ENCODE data around the gene ZP2.

DNA sequence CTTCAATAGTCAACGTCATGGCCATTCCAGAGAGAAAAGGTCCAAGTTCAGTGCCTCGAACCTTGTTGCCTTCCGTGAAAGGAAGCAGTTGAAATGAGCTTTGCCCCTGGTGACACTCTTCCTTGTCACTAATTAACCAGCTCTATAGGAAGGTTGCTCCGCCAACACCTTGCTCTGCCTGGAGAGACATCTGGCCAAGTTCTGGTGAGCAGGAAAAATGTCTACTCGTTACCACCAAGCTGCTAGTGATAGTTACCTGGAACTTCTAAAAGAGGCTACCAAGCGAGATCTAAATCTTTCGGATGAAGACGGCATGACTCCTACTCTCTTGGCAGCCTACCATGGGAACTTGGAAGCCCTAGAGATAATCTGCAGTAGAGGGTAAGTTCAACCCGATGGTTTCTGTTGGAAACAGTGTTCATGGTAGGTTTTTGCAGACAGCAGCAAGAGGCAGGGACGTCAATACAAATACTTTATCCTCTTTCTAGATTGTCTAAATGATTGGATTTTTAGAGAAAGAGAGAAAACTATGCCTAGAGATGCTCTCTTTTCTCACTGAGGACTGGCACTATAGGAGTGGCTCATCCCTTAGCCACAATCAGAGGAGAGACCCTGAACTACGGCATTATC lies 22.3 kb upstream of the ZP2 start, which contains the start of gene ANKS4B:
- TF ChIP-seq, protein P1, sequence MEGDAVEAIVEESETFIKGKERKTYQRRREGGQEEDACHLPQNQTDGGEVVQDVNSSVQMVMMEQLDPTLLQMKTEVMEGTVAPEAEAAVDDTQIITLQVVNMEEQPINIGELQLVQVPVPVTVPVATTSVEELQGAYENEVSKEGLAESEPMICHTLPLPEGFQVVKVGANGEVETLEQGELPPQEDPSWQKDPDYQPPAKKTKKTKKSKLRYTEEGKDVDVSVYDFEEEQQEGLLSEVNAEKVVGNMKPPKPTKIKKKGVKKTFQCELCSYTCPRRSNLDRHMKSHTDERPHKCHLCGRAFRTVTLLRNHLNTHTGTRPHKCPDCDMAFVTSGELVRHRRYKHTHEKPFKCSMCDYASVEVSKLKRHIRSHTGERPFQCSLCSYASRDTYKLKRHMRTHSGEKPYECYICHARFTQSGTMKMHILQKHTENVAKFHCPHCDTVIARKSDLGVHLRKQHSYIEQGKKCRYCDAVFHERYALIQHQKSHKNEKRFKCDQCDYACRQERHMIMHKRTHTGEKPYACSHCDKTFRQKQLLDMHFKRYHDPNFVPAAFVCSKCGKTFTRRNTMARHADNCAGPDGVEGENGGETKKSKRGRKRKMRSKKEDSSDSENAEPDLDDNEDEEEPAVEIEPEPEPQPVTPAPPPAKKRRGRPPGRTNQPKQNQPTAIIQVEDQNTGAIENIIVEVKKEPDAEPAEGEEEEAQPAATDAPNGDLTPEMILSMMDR (IDR thresholded peaks at IDR 0.05) = no peak
- no peak for TF ChIP-seq ZFX (IDR thresholded peaks at IDR 0.05; ENCODE audit: borderline replicate concordance)
